GM13976 (cell line): ENCODE results near the gene KCNE3.

Experiments
- DNase-seq: peaks from one replicate; pipeline ENCODE4 v3.0.0; 2012; ENCODE audit warnings: low spot score
- in situ Hi-C: fragments of 300-500 bp; cut with MboI; formaldehyde crosslinking; loops from one replicate; pipeline ENCODE4 v1.12.0; 2022; ENCODE audit warnings: low sequenced_read_pairs, mixed read lengths, inconsistent platforms; ENCODE audit not compliant: unreplicated experiment
- TF ChIP-seq, protein P1 (sequence below): IDR thresholded peaks from 2 replicates; pipeline ENCODE4 v1.5.1; 2012; ENCODE audit warnings: borderline replicate concordance, mild to moderate bottlenecking; ENCODE audit not compliant: insufficient read depth; ENCODE audit errors: extremely low read depth, missing control alignments, control extremely low read depth

The KCNE3 gene, protein sequence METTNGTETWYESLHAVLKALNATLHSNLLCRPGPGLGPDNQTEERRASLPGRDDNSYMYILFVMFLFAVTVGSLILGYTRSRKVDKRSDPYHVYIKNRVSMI

DNA sequence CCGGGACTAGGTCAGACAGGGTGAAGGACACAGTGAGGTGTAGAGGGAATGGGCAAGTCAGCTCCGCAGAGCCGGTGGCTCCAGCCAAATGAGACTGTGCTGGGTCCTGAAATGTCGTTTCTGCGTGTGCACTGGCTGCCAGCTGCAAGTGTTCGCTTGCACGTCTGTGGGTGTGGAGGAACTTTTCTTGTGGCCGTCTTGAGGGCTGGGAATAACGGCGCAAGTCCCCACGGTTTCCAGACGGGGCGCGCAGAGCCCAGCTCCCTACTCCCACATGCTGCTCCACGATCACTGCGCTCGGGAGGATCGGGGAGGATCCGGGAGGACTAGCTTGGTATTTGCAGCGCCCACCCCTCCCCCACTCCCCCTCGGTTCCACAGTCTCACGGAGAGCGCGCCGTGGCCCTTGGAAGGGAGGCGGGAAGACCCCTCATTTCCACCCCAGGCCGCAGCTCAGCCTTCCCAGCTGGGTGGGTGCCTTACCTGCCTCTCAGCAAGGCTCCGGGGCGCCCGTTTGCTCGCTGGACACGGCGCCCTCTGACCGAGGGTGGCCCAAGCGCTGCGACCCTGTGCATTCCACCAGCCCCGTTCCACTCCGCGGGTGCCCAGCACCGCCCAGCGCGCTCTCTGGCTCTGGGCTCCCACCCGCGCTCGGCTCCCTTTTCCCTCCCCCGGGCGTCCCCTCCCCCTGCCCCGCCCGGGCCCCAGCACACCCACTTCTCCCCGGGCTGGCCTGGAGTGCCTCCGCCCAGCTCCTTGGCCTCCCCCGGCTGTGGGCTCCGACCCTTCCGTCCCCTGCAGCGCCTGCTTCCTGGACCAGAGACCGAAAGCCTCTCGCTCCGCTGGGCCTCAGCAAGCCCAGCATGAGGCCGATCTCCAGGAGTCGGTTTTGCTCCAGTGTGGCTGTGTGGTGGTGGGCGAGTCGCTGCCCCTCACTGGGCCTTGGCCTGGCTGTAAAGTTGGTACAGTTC lies at the start of gene KCNE3:
Gene KCNE3 (minus strand): TSS at position 634 of the 970 bp plus-strand sequence. CDS start 9,986 bp downstream, outside the sequence.
- no peak for DNase-seq
- TF ChIP-seq, protein P1, sequence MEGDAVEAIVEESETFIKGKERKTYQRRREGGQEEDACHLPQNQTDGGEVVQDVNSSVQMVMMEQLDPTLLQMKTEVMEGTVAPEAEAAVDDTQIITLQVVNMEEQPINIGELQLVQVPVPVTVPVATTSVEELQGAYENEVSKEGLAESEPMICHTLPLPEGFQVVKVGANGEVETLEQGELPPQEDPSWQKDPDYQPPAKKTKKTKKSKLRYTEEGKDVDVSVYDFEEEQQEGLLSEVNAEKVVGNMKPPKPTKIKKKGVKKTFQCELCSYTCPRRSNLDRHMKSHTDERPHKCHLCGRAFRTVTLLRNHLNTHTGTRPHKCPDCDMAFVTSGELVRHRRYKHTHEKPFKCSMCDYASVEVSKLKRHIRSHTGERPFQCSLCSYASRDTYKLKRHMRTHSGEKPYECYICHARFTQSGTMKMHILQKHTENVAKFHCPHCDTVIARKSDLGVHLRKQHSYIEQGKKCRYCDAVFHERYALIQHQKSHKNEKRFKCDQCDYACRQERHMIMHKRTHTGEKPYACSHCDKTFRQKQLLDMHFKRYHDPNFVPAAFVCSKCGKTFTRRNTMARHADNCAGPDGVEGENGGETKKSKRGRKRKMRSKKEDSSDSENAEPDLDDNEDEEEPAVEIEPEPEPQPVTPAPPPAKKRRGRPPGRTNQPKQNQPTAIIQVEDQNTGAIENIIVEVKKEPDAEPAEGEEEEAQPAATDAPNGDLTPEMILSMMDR: no peak
- in situ Hi-C loops: no loop called here

GRCh38 chr11:74507582-74507981 lies 40.2 kb upstream of the KCNE3 start:
- TF ChIP-seq, protein P1: no peak
- no peak for DNase-seq
- in situ Hi-C loops: no loop called here

- DNase-seq: no peak
- TF ChIP-seq, protein P1: no peak
- in situ Hi-C loops: no loop called here
Observed at GRCh38 chr11:74506823-74507222, 39.5 kb upstream of the KCNE3 start.

DNA sequence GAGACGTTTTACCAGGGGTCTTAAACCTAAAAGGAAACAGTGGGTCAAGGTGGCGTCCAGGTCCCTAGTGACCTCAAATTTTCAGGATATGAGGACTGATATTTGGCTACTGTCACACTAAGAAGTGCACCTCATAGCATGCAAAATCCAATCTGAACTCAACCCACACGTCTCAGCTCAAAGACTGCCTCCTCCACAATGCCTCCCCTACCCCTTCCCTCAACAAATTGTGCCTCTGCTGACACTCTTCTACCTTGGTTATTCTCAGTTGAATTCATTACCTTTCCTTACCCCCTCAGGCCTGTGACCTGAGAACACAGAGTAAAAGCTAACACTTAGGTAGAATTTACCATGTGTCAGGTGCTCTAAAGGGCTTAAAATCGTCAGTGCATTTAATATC lies 38.6 kb upstream of the KCNE3 start:
- in situ Hi-C loops: no loop called here
- TF ChIP-seq, protein P1: no peak
- DNase-seq: no peak

DNA sequence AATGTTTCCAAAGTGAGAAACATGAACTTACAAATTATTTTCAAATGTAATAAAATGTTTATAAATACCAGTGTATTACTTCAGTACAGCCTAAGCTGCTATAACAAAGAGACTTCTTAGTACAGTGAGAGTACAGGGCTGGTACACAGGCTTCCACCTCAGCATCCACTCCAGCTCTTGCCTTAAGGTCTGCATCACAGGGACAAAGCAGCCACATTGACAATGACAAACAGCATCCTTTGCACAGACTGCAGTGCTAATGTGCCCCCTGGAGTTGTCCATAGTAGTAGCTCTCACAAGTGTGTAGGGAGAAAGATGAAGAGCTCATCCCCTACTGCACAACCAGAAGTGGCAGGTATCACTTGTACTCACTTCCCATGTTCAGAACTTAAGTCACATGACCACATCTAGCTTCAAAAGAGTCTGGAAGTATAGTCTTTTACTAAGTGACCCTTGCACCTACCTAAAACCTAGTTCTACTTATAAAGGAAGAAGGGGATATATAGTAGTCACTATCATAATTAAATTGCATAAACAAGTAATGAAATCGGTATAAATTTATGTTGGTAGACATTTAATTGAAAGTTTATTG lies 36.8 kb upstream of the KCNE3 start:
- TF ChIP-seq, protein P1: no peak
- DNase-seq: no peak
- in situ Hi-C loops: no loop called here

DNA sequence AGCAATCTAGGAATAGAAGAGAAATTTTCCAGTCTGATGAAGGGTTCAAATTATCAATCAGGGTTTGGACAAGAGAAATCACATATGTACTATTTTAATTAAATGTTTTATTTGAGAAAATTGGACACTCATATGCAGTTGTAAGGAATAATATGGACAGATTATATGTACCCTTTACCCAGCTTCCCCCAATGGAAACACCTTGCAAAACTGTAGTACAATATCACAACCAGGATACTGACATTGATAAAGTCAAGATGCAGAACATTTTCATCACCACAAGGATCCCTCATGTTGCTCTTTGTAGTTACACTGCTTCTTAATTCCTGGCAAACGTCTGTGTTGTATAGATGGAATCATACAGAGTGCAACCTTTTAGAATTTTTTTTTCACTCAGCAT lies 27.6 kb upstream of the KCNE3 start:
- TF ChIP-seq, protein P1: no peak
- DNase-seq: no peak
- in situ Hi-C loops: no loop called here
